GM21737 (cell line): Measurements from ENCODE around the gene TMEM9.

Experiments used
- ATAC-seq: cut with Tn5 transposase; IDR thresholded peaks from one replicate; pipeline ENCODE4 v1.9.1; 2021; ENCODE audit warnings: mild to moderate bottlenecking, moderate library complexity; ENCODE audit not compliant: unreplicated experiment

Gene TMEM9

DNA sequence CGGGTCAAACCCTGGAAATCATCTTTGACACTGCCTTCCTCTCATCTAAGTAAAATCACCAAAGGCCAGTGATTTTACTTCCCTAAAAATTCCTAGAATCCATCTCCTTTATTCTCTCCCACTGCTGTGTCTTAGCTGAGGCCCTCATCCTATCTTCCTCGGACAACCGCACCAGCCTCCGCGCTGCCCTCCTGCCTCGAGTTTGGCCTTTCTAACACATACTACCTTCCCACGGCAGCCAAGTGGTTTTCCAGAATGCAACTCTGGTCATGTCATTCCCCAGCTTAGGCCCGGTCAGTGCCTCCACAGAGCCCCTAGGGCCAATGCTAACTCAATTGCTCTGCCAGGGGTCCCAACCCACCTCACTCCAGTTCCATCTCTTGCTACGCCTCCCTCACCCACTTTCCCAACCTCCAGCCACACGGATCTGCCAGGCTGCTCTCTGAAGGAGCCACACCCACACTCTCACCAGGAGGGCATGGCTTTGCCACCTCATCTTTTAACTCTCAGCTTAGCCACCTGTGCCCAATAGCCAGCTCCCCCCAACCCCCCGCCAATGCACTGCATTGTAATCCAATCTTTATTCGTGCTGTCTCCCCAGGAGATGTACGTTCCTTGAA, 6.8 kb downstream of the TMEM9 start:
- no peak for ATAC-seq

- ATAC-seq, result no peak
These were observed 7.5 kb downstream of the TMEM9 start for GRCh38 chr1:201146626-201147390.

DNA sequence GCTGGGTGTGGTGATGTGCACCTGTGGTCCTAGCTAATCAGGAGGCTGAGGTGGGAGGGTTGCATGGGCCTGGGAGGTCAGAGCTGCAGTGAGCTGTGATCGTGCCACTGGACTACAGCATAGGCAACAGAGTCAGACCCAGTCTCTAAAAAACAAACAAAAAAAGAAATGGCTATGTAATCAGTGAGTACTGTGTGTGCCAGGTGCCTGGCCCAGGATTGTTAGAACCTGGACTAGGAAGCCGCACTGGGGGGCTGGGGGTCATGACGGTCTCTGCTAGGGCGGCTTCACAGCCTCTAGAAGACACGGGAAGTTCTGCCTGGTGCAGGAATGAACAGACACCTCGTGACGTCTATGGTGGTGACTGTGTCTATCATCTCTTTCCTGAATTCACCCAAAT, 8.5 kb downstream of the TMEM9 start:
- ATAC-seq, result no peak

DNA sequence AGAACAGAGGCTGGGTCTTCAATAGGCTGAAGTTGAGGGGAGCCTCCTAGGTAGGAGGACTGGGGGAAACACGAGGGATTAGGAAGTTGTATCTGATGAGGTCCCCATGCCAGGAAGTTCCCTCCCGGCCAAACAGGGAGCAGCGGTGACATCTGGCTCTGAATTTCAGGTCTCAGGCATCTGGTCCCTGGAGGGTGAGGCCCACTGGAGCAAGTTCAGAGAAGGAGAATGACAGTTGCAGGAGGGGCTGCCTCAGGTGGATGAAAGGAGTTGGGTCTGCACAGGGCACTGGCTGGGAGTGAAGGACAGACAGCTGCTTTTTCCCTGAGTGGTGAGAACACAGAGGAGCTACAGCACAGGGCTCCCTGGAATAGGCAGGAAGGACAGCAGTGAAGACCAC, 9.1 kb downstream of the TMEM9 start:
- ATAC-seq, result no peak

DNA sequence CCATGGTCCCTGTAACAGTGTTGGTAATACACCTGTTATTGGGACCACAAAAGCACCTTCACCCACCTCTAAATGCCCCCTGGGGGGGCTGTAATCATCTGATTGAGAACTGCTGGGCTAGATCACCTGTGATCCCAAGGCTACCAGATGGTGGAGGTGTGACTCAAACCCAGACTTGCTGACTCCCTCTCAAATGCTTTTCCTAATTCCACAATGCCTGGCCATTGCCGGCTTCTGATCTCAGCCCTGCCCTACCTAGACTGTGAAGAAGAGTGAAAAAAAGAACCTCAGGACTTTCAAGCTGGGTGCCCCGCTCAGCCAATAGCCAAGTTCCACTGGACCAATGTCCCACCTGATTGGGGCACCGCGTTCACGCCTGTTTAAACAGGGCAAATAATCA, 9.6 kb downstream of the TMEM9 start:
- no peak for ATAC-seq

DNA sequence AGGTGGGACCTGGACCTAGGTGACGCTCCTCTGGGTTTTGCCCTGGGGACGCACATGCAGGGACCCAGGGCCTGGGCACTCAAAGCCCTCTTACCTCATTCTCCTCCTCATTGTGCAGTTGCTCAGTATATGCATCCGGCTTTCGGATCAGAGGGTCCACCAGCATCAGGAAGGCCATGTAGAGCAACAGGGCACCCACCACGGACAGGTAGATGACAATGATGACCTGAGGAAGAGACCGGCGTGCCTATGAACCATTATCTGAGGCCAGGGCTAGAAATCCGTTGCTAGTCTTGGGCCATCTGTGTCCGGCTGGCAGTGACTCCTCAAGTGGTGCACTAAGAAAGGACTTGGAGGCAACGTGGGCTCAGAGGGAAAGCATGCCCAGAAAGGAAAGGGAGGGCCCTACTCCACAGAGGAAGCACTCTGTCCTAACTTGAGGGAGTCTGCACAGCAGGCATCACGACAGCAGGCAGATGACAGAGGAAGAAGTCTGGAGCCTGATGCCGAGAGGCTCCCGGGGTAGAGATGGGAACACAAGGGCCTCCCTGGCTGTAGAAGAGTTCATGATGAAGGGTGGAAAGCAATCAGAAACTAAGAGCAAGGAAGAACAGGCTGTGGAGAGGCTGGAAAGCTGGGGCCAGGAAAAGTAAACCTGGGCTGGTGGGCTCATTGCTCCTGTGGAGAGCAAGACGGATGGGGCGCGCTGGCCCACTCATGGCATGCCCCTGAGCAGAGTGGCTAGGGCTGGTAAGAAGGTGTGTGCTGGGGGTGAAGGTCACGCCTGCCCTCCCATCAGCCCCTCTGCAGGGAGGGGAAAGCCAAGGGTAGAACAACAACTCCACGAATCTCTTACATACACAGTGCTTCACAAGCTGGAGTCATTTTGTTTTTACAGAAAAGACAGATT, 10.3 kb downstream of the TMEM9 start:
- no peak for ATAC-seq

DNA sequence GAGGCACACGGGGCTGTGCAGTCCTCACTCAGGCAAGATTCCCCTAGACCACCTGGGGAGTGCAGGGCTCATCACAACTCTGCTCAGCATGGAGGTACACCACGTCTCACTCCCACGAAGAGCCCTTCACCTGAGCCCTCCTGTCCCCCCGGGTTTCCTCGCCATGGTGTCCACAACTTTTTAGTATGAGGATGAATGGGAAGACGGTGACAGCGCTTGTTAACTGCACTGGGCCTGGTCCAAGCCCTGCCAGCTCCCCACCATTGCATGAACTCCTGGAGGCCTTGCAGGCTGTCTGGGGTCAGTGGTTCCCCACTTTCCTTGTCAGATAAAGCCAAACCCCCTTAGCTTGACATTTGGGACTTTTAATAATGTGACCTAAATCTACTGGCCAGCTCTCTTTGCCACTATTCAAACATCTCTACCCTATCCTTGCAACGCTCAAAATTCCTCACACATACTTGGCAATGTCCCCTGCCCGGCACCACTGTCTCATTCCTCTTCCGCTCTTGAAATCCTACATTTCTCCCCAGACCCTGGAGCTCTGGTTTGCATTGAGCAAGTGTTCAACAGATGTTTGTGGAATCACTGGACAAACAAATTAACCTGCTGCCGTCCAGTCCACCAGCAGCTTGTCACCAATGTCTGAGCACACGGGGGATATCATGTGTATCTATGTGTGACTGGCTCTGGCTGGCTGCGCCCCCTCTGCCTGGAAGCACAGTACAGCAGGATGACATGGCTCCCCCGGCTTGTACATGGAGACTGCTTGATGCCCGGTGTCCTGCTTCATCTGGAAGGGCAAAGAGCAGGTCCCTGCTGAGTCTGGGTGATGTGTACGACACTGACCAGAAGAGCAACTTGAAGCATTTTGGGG, 11.2 kb downstream of the TMEM9 start:
- ATAC-seq, result no peak

- no peak for ATAC-seq
These were observed 12.0 kb downstream of the TMEM9 start for GRCh38 chr1:201142011-201142848.

GRCh38 chr1:201141418-201141817, 12.9 kb downstream of the TMEM9 start:
- no peak for ATAC-seq

DNA sequence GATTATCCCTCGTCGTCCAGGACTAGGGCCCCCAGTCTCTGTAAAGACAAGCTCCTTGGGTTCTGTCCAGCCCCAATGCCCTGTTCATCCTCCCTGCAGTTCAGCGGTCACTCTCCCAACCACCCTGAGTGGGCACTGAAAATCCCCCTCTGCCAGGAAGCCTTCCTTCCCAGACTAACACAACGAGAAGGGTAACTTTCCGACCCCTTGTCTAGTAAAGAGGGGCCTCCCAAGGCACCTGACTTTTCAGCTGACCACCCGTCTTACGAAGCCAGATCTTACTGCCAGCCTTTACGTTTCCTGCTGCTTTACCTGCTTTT, 13.4 kb downstream of the TMEM9 start:
- ATAC-seq, result no peak

DNA sequence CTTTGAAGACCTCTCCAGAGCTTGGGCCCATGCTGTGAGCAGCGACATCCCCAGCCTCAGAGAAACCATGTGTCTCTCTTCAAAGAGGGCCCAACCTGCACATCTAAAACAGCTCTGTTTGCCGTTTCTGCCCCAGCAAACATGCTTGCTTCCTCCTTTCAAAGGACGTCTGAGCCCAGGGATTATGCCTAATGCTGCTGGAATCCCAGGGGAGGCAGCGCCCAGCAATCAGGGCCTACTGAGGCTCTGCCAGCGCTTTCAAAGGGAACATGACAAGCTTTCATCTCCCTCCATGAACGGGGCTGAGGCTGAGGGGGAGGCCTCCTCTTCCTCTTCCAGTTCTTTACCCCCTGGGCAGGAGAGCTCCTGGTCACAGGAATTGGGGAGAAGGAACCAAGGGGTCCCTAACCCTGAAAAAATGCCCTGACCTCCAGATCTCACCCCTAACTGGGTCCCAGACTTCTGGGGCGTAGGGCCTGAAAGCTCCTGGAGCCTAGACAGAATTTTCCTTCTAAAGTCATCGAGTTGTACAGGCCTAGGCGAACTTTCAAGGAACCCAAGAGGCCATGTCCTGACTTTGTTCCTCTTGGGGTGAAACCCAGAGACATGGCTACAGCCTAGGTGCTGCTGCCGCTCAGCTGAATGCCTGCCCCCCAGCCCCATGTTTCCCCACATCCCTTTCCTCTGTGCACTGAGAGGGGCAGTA, 13.9 kb downstream of the TMEM9 start:
- ATAC-seq, result no peak

- no peak for ATAC-seq
These were observed 14.5 kb downstream of the TMEM9 start for GRCh38 chr1:201139756-201140155.

- ATAC-seq, result no peak
These were observed 15.0 kb downstream of the TMEM9 start for GRCh38 chr1:201139306-201139705.

DNA sequence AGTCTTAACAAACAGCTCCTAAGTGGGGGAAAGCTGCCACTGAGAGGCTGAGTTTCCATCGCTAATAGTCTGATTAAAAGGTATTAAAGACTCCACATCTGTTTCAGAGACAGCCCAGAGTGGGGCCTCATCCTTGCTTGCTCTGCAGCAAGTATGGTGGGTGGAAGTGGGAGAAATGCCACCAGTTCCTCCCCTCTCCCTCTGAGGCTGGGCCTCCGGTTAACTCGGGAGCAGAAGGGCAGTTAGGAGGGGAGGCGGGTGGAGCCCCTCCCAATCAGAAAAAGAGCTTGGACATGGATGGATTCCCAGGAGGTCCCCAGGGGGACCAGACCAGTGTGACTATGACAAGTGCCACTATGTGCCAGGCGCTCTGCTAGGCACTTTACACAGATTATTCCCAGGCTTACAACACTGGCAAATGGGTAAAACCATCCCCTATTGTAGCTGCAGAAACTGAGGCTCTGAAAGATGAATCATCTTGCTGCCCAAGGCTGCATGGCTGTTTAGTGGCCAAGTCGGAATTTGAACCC, 15.9 kb downstream of the TMEM9 start:
- ATAC-seq, result no peak

DNA sequence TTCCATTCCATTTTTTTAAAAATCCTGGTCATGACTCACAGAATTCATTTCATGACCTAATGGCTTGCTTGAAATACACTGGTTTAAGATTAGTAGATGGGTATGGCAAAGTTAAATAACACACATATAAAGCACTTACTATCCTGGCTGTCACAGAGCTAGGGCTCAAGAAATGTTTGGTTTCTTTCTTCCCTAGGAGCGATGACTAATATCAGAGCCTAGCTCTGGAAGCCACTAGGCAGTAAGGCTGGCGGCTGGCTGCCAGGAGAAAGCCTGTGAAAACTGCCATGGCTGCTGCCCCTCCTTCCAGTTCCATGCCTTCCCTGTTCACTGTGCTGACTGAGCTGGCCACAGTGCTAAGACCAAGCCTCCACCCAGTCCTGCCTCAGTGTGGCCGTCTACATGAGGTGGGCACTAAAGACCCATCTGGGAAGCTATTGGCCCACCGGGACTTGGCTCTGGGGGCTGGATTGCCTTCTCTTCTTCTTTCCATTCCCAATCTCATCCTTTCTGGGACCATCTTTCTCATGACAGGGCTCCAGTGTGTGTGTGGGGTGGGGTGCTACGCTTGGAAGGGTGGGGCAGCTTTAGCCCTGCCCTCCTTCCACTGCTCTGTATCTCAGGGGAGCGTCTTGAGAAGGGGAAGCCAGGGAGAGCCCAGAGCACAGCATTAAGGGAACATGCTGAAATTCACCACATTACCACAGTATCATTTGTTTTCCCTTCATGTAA, 16.5 kb downstream of the TMEM9 start:
- no peak for ATAC-seq

GRCh38 chr1:201137024-201137392, 17.3 kb downstream of the TMEM9 start:
- ATAC-seq, result no peak

DNA sequence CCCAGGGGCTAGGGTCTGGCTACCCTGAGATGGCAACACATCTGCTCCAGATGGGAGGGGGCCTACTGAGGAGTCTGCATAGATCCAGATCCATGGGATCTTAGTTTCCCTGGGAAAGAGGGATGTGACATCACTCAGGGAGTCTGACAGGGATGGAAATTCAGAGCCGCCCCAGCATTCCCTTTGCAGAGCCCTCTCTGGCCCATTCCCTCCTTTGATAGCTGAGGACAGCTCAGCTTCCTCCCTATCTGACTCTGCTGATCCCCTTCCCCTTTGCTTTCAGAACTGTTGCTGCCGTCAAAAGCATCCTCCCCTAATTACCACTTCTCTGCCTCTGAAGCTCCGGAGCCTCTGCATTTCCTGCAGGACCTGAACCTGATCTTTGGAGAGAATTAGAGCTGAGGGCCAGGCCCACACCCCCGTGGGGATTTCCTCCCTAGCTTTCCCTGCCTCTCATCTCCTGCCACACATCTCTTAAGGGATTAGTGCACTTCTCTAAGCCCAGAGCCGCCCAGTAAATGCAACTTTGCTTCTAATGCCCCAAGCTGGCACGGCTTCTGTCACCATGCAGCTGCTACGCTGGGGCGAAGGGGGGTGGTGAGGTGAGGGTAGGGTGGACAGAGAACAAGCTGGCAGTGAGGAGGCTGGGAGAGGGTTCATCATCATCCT, 17.8 kb downstream of the TMEM9 start:
- no peak for ATAC-seq

GRCh38 chr1:201134405-201134804, 19.9 kb downstream of the TMEM9 start:
- no peak for ATAC-seq
